ENCODE data around the gene SBNO2.
A peak's percentile ranks its signal among the peaks of the same experiment; 100 is the strongest.

The SBNO2 gene

DNA sequence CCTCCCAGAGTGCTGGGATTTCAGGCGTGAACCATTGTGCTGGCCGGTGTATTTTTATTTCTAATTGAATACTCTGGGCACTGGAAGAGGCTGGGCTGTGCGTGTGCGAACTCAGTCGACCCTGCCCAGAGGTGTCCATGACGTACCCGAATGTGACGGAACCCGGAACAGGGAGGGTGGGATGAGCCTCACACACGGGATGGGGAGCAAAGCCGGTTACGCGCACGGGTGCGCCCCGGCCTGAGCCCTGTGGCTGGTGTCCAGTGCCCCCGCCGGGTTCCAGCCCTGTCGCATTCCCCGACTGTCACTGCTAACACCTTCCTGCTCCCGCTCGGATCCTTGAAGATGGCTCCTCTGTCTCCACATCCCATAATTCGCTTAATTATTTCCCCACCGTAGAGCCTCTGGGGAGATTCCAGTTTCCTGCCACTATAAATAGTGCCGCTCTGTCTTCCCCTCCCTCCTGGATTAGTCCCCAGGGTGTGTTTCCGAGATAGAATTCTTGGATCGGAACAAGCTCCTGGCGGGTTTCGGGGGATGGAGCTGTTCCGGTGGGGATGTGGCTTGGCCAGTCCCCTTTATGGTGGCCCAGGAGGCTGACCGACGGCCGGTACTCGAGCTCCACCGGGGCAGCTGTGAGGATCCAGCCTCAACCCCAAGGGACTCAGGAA lies 22.0 kb downstream of the SBNO2 start:
- DNase-seq: no peak

DNA sequence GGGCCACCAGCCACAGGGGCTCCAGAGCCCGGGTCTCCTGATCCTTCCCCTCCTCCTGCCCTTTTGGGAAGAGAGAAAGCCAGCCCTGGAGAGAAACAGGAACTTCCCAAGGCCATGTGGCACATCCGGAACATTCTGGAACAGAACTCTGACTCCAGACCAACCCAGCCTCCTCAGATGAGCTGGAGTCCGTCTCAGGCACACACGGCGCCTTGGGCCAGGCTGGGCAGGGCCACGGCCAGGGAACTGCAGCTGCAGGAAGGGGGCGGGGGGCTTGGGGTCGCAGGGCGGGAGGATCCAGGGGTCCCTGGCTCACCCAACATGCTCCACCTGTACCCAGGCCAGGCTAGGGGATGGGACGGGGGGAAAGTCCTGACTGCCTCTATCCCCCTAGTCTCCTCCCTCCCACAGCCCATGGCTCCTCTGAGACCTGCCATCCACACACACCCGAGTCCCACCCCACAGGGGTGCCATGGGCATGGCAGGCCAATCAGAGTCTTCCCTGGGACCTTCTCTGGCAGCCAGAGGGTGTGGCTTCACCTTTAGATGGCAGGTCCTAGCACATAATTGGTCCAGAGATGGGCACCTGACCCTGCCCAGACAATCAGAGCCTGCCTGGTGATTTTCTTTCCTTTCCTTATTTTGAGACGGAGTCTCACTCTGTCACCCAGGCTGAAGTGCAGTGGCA lies 22.9 kb downstream of the SBNO2 start:
- no peak for DNase-seq

DNA sequence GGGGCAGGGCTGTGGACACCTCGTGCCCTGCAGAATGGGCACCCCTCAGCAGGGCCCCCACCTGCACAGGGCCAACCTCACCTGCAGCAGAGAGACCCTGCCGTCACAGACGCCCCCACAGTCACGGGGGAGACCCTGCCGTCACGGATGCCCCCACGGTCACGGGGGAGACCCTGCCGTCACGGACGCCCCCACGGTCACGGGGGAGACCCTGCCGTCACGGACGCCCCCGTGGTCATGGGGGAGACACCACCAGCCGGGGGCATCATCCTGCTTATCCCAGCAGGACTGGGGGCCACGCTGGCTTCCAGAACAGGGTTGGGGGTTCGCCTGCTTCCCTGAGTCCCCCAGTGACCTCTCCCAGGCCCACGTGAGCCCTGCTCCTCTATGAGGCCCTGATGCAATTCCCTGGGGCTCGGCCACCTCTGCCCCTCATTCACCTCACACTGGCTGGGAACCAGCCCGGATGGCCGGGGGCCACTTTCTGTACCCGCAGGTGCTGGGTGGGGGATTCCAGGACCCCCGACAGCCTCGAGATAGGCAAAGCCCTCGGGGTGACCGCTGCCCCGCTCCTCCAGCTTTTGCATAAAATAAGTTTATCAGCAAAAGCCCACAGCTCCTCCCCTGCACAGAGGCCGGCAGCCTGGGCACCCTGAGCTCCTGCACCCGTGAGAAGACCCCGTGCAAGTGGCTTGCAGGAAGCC lies 23.6 kb downstream of the SBNO2 start:
- DNase-seq: no peak

DNA sequence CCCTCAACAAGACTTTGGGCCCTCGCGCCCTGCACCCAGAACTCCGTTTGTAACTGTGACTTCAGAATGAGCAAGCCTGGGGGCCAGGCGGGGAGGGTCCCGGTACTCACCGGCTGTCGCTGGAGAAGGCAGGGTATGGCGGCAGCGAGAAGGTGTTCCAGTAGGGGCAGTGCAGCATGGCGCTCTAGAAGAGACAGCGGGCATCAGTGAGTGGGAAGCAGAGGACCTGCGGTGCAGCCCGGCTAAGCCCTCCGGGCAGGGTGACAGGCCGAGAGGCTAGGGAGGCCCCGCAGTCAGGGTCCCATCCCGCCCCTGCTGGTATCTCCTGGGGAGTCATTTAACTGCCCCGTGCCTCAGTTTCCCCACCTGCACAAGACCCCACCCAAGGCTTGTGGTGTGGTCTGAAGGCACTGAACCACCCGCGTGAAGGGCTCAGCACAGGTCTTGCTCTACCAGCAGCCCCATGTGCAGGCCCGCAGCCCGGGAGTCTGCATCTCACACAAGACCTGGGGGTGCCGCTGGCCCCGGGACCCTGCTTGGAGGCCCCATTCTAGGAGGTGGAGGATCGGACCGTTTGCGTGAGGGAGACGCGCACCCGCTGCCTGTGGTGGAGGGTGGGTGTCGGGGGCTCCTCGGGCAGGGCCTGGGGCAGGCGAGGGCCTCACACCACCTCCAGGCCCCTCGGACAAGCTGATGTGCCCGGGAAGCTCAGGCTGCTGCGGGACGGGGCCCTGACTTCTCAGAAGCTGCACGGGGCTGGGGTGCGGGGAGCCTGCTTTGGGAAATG lies 24.6 kb downstream of the SBNO2 start:
- DNase-seq: no peak

DNA sequence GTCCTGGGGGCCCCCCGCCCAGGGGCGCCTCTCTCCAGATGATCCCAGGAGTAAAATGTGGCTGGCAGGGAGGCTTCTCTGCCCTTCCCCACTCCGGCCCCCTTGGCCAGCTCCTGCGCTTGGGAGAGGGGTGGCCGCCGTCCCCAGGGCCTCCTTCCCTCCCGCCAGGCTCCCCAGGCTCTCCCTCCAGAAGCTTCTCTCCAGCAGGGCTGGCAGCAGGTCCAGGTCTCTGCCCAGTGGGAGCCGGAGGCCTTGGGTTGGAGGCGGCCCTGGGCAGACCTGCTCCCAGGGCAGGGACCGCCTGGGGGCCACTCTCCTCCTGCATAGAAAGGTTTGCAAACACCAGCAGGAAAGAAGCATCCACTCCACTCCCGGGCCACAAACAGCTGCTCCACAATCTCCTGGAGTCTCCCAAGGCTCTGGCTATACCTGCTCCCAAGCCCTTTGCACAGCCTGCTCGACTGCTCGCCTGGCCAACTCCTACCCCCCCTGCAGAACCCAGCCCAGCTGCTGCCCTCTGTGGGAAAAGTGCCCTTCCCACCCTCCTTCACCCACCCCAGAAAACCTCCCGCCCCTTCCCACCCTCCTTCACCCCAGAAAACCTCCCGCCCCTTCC lies 26.0 kb downstream of the SBNO2 start:
- no peak for DNase-seq

DNA sequence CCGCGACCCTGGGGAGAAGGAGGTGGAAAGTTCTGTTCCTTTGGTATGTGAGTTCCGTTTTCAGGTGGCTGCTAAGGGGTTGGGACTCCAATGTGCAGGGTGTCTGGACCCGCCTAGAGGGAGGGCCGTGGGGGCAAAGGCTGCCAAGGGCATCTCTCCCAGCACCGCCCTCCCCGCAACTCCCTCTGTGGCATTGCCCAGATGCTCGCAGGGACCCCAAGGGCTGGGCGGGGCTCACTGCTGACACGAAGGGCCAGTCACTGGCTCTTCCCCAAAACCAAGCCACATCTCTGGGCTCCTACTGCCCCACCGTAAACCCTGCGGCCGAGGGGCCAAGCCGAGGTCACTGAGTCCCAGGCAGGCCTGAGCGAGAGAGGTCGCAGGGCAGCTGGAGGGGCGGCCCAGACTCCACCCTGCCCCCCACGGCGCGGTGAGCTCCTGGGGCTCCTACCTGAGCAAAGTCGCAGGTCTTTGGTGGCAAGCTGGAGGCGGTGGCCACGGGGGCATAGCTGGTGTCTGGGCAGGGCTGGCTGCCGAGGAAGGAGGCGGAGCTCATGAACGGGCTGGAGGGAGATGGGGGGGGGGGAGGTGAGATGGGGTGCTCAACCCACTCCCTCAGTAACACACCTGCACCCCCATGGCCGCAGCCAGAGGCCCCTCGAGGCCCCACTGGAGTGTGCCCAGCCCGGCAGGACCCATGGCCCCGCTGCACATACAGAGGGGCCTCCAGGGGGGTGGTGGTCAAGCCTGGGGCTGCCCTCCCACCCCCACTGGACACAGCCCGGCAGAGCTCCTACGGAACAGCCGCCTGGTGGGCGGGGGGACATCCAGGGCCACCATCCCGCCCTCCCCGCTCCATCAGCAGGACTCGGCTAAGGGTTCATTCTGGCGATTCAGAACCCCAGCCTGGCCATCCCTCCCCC lies 26.9 kb downstream of the SBNO2 start:
- no peak for DNase-seq

DNA sequence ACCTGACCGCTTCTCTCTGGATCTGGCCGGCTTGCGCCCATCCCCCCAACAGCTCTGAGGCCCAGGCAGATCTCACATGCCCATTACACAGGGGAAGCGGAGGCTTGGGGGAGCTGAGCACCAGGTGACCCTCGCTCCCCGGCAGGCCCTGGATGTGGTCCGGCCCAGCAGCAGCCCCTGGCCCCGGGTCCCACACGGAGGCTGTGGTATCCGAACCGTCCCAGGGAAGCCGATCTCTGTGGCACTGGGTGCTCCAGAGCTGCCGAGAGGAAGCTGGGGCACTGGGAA lies 27.7 kb downstream of the SBNO2 start:
- DNase-seq: no peak

DNA sequence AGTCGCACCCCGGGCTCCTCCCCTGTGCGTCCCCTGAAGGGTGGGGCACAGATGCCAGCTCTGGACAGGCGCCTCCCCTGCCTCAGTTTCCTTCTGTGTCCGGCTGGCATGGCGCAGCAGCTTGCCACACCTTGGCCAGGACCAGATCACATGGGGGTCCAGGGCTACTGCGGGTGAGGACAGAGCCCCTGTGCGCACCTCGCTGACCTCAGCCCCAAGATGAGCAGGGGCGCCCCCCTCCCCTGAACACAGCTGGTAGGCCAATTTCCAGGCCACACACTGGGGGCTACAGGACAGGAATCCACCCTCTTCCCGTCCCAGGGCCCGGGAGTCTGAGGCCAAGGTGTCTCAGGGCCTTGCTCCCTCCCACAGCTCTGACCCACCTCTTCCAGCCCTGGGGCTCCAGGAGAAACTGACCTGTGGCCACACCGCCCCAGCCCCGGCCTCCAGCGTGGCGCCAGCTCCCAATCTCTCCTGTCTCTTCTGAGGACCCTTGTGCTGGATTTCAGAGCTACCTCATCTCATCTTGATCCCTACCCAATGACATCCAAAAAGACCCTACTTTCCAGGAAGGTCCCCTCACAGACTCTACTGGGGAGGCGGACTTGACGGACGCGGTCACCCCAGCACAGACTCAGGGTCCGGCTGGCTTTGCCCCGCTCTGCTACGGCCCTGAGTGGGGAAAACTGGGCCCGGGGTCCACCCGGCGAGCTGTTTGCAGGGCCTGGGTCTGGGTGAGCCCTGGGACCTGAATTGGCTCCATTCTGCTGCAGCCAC lies 28.2 kb downstream of the SBNO2 start:
- no peak for DNase-seq

DNA sequence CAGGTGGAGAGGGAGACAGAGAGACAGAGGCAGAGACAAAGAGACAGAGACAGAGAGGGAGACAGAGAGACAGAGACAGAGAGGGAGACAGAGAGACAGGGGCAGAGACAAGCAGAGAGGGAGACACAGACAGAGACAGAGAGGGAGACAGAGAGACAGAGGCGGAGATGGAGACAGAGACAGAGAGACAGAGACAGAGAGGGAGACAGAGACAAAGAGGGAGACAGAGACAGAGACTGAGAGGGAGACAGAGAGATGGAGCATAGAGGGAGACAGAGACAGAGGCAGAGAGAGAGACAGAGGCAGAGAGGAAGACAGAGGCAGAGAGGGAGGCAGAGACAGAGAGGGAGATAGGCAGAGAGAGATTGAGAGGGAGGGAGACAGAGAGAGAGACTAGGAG lies 29.3 kb downstream of the SBNO2 start:
- DNase-seq: no peak

DNA sequence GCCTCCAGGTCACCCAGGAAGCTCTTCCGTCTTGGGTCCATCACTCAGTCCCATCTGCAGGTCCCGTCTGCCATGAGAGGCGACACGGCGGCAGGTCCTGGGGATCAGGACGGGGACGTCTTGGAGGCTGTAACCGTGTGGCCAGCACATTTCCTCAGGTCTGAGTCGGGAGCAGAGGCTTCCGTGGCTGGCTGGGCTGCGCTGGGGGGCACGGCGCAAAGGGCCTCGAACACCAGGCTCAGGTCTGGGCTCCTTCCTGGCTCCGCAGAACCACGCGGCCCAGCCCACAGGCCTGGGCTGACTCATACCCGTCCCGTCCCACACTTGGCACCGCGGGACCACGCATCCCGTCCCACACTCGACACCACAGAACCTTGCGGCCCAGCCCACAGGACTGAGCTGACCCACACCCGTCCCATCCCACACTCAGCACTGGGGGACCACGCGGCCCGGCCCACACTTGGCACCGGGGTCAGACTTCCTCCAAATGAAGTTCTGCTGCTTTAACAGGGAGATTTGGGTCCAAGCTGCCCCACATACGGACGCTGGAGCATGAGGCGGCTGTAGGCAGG lies 30.2 kb downstream of the SBNO2 start:
- no peak for DNase-seq

DNA sequence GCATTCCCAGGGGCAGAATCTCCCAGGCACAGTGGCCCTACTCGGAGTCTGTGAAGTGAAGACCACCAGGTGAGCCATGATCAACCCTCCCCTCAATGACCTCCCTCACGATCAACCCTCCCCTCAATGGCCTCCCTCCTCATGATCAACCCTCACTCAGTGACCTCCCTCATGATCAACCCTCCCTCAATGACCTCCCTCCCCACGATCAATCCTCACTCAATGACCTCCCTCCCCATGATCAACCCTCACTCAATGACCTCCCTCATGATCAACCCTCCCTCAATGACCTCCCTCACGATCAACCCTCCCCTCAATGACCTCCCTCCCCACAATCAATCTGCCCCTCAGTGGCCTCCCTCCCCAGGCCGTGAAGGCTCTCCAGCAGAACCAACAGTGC lies 32.1 kb downstream of the SBNO2 start:
- no peak for DNase-seq

DNA sequence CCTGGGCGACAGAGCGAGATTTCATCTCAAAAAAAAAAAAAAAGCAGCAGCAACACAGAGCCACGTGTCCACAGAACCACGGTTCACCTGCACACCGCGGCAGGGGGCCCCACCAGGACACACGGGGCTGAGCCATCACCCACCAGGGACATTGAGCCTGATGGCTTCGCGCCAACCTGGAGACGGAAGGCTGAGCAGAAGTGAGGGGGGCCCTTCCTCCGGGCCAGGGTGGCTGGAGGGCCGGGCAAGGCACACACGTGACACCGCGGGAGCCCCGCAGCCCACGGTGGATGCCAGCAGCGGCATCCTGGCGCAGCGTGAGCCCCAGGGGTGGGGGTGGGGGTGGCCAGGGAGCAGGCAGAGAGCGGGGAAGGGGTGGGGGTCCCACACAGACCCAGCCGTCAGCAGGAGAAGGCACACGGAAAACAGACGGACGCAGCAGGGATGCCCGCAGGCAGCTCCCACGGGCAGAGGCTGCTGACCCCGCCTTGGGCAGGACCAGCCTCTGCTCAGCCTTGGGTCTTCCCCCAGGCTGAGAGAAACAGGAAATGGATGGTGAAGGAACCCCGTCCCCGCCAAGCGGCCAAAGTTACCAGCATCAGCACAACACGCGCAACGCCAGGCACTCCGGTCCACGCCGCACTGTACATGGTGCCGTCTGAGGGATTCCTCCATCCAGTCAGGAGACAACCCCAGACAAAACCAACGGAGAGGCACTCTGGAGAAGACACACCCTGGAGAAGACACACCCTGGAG lies 33.6 kb downstream of the SBNO2 start:
- no peak for DNase-seq

DNA sequence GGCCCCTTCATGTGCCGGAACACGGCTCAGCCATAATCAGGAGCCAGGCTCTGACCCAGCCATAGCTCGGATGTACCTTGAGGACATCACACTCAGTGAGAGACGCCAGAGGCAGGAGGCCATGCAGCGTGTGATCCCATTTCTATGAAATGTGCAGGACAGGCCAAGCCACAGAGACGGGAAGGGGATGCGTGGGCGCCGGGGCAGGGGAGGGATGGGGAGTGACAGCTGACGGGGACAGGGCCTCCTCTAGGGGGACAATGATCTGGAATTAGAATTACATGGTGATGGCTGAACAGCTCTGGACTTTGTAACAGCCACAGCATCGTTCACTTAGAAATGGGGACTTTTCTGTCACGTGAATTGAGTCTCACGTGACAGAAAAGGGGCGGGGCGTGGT lies 34.9 kb downstream of the SBNO2 start:
- DNase-seq: no peak

DNA sequence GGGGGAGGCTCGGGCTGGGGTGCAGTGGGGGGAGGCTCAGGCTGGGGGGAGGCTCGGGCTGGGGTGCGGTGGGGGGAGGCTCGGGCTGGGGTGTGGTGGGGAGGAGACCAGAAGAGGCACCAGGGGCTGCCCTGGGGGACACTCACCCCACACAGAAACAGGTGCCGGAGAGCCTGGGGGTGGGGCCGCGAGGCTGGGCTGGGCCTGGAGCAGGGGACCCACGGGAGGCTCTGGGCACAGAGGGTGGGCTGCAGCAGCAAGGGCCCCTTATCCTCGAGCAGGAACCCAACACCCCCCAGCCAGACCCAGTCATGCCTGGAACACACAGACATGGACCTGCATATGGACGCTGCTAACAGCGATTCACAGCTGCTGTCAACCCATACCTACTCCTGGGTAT lies 35.9 kb downstream of the SBNO2 start:
- no peak for DNase-seq

DNA sequence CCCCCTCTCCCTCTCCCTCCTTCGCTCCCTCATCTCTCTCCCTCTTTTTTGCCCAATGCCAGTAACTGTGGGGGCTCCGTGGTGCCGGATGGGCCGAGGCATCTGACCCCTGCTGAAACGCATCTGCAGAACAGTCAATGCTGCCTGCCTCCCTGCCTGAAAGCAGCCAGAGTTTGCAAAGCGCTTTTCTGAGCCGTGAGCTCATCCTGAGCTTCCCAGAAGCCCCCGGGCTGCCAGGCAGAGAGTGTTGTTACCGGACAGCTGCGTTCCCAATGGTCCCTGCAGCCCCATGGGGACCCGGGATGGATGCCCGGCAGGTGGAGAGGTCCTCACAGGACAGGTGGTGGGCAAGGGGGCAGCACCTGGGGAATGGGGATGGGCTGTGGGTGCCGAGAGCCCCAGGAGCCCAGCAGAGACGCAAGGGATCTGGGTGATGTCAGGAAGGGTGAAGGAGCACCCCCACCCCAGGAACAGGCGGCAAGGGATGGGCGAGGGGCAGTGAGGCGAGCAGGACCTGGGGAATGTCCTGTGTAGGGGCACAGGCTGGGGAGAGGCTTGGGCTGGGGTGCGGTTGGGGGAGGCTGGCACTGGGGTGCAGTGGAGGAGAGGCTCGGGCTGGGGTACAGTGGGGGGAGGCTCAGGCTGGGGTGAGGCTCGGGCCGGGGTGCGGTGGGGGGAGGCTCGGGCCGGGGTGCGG lies 37.3 kb downstream of the SBNO2 start:
- no peak for DNase-seq

DNA sequence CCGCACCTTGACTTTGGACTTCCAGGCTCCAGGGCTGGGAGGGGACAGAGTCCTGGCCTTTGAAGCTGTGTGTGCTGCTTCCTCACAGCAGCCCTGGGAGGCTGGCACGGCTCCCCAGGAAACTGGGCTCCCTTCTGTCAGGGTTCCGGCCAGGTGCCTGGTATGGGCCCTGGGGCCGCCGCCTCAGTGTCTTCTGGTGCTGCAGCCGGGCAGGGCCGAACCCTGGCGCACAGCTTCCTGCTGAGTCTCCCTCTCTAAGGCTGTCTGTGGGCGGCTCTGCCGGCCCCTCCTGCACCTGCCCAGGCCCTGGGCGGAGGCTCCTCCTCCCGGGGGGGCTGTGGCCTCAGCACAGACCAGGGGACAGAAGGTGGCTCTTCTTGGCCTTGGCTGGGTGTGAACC lies 37.9 kb downstream of the SBNO2 start:
- no peak for DNase-seq

DNA sequence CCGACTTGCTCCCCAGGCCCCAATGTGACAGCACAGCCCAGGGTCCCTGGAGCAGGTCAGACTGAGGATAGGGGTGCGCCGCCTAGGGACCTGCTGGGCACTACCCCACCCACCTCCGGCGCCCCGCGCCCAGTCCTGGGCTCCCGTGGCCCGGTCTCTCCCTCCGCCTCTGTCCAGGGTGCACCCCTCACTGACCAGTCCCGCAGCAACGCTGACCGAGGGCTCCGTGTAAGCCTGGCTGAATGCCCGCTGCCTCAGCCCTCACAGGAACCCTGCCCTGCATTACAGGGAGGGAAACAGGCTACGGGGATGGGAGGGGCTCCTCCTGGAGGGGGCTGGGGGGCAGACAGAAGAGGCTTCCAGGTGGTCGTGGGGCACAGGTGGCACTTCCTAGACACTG lies 38.6 kb downstream of the SBNO2 start:
- no peak for DNase-seq

DNA sequence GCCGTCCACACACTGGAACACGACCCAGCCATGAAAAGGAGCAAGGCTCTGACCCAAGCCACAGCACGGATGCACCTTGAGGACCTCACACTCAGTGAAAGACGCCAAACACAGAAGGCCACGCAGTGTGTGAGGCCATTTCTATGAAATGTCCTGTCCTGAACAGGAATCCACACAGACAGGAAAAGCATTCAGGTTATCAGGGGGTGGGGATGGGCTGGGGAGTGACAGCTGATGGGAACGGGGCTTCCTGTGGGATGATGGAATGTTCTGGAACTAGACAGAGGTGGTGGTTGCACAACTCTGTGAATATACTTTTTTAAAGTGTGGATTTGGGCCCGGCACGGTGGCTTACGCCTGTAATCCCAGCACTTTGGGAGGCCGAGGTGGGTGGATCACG lies 39.6 kb downstream of the SBNO2 start:
- DNase-seq: no peak

DNA sequence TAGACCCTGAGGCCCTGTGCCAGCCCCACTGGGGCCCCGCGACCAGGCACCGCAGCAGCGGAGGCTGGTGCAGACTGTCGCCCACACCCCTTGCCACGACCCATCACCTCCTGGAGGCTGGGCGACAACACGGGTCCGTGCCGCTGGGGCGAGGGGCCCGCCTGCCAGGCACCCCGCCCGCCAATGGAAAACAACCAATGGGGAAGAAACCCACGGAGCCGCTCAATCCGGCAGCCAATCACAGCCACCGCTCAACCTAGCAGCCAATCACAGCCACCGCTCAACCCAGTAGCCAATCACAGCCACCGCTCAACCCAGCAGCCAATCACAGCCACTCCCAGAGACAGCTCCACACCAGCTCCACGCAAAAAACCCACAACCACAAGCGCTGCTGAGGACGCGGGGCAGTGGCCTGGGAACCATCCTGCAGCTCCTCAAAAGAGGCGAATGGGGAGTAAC lies 40.6 kb downstream of the SBNO2 start:
- DNase-seq: peak; percentile 78 to 85
